ENCODE data around the gene INPP5D. TPM values are rescaled to one million over a fixed set of nuclear protein-coding genes. Genes with fewer than 3 reads are reported as not detected.

INPP5D gene
- total RNA-seq, 1 donor from 2014 or later, result 14.7 TPM

DNA sequence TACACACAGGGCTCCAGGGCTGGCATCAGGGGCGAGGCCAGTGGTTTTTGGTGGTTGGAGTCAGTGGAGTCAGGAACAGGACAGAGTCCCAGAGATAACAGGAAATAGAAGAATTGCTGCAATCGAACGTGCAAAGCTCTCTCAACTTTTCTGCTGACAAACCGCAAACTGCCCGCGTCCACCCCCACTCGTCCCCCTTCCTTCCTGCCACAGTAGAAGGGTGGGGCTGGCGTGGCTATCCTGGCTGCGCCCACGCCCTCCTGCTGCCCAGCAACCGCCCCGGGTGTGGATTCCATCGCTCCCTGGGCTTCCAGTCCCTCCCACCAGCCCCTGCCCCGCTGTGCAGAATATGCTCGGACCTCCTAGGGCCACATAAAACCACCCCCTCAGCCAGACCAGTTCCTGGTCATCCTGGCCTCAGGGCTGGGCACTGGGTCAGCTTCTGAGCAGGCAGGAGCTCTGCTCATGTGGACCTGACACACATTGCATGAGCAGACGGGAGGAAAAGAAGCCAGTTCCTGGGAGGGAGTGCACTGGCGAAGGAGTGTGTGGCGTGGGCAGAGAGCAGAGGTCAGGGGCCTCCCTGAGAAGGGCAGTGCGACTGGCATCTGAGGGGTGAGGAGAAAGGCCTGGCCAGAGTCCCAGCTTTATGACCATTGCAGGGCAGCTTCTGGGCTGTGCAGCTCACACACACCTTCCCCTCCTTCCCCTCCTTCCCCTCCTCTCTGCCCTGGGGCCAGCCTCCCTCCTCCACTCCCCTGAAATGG is 105.9 kb downstream of the INPP5D start:
- FAIRE-seq, result no peak
- no peak for TF ChIP-seq EZH2 (IDR thresholded peaks at IDR 0.05; ENCODE audit: insufficient read depth, low read length)
- TF ChIP-seq, protein P1, sequence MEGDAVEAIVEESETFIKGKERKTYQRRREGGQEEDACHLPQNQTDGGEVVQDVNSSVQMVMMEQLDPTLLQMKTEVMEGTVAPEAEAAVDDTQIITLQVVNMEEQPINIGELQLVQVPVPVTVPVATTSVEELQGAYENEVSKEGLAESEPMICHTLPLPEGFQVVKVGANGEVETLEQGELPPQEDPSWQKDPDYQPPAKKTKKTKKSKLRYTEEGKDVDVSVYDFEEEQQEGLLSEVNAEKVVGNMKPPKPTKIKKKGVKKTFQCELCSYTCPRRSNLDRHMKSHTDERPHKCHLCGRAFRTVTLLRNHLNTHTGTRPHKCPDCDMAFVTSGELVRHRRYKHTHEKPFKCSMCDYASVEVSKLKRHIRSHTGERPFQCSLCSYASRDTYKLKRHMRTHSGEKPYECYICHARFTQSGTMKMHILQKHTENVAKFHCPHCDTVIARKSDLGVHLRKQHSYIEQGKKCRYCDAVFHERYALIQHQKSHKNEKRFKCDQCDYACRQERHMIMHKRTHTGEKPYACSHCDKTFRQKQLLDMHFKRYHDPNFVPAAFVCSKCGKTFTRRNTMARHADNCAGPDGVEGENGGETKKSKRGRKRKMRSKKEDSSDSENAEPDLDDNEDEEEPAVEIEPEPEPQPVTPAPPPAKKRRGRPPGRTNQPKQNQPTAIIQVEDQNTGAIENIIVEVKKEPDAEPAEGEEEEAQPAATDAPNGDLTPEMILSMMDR (IDR thresholded peaks at IDR 0.05; ENCODE audit: insufficient read depth, low read depth, low read length), result no peak
- Histone ChIP-seq H3K27me3 (ENCODE audit: insufficient read depth, low read length) (peaks cover 8% of the 10 kb centered on the region), H3K4me2 (ENCODE audit: low read length) (peak overlapping the region; percentile 31), H3K9ac (ENCODE audit: low read length) (no peak overlapping the region), H3K27ac (ENCODE audit: low read depth, low read length) (no peak overlapping the region), H3K4me3 (ENCODE audit: insufficient read depth, low read depth, low read length) (no peak overlapping the region), H4K20me1 (ENCODE audit: insufficient read depth, low read length) (no peaks in the 10 kb centered on the region), H2AFZ (ENCODE audit: low read depth, low read length) (peak overlapping the region; percentile 34), H3K9me3 (ENCODE audit: insufficient read depth, low read depth, low read length) (no peaks in the 10 kb centered on the region), H3K36me3 (ENCODE audit: insufficient read depth, low read length) (no peaks in the 10 kb centered on the region), H3K4me1 (ENCODE audit: insufficient read depth, low read length) (peaks cover 8% of the 10 kb centered on the region), H3K79me2 (ENCODE audit: insufficient read depth, low read length) (no peaks in the 10 kb centered on the region)
- Mint-ChIP-seq H3K4me1 (ENCODE audit: low read depth, unreplicated experiment) (no peaks in the 10 kb centered on the region), H3K27ac (ENCODE audit: unreplicated experiment) (no peak overlapping the region), H3K9me3 (ENCODE audit: unreplicated experiment) (no peaks in the 10 kb centered on the region), H3K4me3 (ENCODE audit: unreplicated experiment) (no peak overlapping the region), H3K36me3 (ENCODE audit: low read depth, unreplicated experiment) (peaks cover 2% of the 10 kb centered on the region), H3K27me3 (ENCODE audit: low read depth, unreplicated experiment) (peaks cover 25% of the 10 kb centered on the region)
- no peak for DNase-seq (ENCODE audit: low read depth)

DNA sequence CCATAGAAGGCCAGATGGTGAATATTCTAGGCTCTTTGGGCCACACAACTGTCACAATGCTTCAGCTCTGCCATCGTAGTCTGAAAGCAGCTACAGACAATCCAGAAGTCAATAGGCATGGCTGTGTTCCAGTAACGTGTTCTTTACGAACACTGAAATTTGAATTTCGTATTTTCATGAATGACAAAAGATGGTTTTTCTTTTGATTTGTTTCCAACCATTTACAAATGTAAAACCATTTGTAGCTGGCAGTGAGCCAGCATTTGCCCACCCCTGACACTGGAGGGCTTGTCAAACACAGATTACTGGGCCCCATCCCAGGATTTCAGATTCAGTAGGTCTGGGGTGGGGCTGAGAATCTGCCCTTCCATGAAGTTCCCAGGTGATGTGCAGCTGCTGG is 108.3 kb downstream of the INPP5D start:
- H3K4me3 Mint-ChIP-seq (ENCODE audit: unreplicated experiment), result no peak overlapping the region
- H2AFZ ChIP-seq (ENCODE audit: low read depth, low read length), result no peak overlapping the region
- H3K79me2 ChIP-seq (ENCODE audit: insufficient read depth, low read length), result no peaks in the 10 kb centered on the region
- no peak overlapping the region for H3K27ac ChIP-seq (ENCODE audit: low read depth, low read length)
- no peak overlapping the region for H3K4me3 ChIP-seq (ENCODE audit: insufficient read depth, low read depth, low read length)
- DNase-seq (ENCODE audit: low read depth) (no peak), FAIRE-seq (no peak)
- H3K4me1 ChIP-seq (ENCODE audit: insufficient read depth, low read length), result peaks cover 8% of the 10 kb centered on the region
- H3K4me2 ChIP-seq (ENCODE audit: low read length), result no peak overlapping the region
- no peaks in the 10 kb centered on the region for H3K4me1 Mint-ChIP-seq (ENCODE audit: low read depth, unreplicated experiment)
- no peaks in the 10 kb centered on the region for H3K9me3 Mint-ChIP-seq (ENCODE audit: unreplicated experiment)
- H3K27me3 ChIP-seq (ENCODE audit: insufficient read depth, low read length), result peaks cover 6% of the 10 kb centered on the region
- H3K27ac Mint-ChIP-seq (ENCODE audit: unreplicated experiment), result no peak overlapping the region
- H3K9me3 ChIP-seq (ENCODE audit: insufficient read depth, low read depth, low read length), result no peaks in the 10 kb centered on the region
- H4K20me1 ChIP-seq (ENCODE audit: insufficient read depth, low read length), result no peaks in the 10 kb centered on the region
- no peaks in the 10 kb centered on the region for H3K36me3 ChIP-seq (ENCODE audit: insufficient read depth, low read length)
- no peak overlapping the region for H3K9ac ChIP-seq (ENCODE audit: low read length)
- H3K36me3 Mint-ChIP-seq (ENCODE audit: low read depth, unreplicated experiment), result peaks cover 4% of the 10 kb centered on the region
- peaks cover 29% of the 10 kb centered on the region for H3K27me3 Mint-ChIP-seq (ENCODE audit: low read depth, unreplicated experiment)
- TF ChIP-seq EZH2 (IDR thresholded peaks at IDR 0.05; ENCODE audit: insufficient read depth, low read length), result no peak
- TF ChIP-seq, protein P1 (IDR thresholded peaks at IDR 0.05; ENCODE audit: insufficient read depth, low read depth, low read length), result no peak

DNA sequence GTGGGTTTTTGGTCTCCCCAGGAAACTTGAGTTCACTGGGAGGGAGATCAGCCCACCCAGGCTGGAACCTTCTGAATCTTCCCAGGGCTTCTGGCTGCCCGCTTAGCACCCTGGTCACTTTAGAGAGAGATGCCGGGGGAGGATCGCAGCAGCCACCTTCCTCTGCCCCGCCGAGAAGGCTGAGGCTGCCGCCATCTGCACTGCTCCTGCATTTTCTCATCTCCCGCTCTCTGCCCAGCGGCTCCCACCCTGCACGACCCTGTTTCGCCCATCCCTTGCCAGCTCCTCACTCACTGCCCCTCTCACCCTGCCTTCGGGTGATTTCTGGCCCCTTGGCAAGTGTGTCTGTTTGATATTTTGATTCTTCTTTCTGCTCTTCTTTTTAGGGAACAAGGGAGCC is 108.8 kb downstream of the INPP5D start:
- H3K4me1 Mint-ChIP-seq (ENCODE audit: low read depth, unreplicated experiment), result no peaks in the 10 kb centered on the region
- H3K27ac Mint-ChIP-seq (ENCODE audit: unreplicated experiment), result no peak overlapping the region
- TF ChIP-seq, protein P1 (IDR thresholded peaks at IDR 0.05; ENCODE audit: insufficient read depth, low read depth, low read length), result no peak
- TF ChIP-seq EZH2 (IDR thresholded peaks at IDR 0.05; ENCODE audit: insufficient read depth, low read length), result no peak
- DNase-seq (ENCODE audit: low read depth) (no peak), FAIRE-seq (no peak)
- no peaks in the 10 kb centered on the region for H3K9me3 Mint-ChIP-seq (ENCODE audit: unreplicated experiment)
- Histone ChIP-seq H3K27ac (ENCODE audit: low read depth, low read length) (no peak overlapping the region), H3K9ac (ENCODE audit: low read length) (no peak overlapping the region), H3K9me3 (ENCODE audit: insufficient read depth, low read depth, low read length) (no peaks in the 10 kb centered on the region), H3K4me3 (ENCODE audit: insufficient read depth, low read depth, low read length) (no peak overlapping the region), H4K20me1 (ENCODE audit: insufficient read depth, low read length) (no peaks in the 10 kb centered on the region), H3K4me1 (ENCODE audit: insufficient read depth, low read length) (peaks cover 8% of the 10 kb centered on the region), H2AFZ (ENCODE audit: low read depth, low read length) (no peak overlapping the region), H3K36me3 (ENCODE audit: insufficient read depth, low read length) (no peaks in the 10 kb centered on the region), H3K27me3 (ENCODE audit: insufficient read depth, low read length) (peaks cover 6% of the 10 kb centered on the region), H3K79me2 (ENCODE audit: insufficient read depth, low read length) (no peaks in the 10 kb centered on the region), H3K4me2 (ENCODE audit: low read length) (no peak overlapping the region)
- H3K4me3 Mint-ChIP-seq (ENCODE audit: unreplicated experiment), result no peak overlapping the region
- peaks cover 27% of the 10 kb centered on the region for H3K27me3 Mint-ChIP-seq (ENCODE audit: low read depth, unreplicated experiment)
- peaks cover 2% of the 10 kb centered on the region for H3K36me3 Mint-ChIP-seq (ENCODE audit: low read depth, unreplicated experiment)
